ENCODE measurements around the gene KRTAP5-6.

DNA sequence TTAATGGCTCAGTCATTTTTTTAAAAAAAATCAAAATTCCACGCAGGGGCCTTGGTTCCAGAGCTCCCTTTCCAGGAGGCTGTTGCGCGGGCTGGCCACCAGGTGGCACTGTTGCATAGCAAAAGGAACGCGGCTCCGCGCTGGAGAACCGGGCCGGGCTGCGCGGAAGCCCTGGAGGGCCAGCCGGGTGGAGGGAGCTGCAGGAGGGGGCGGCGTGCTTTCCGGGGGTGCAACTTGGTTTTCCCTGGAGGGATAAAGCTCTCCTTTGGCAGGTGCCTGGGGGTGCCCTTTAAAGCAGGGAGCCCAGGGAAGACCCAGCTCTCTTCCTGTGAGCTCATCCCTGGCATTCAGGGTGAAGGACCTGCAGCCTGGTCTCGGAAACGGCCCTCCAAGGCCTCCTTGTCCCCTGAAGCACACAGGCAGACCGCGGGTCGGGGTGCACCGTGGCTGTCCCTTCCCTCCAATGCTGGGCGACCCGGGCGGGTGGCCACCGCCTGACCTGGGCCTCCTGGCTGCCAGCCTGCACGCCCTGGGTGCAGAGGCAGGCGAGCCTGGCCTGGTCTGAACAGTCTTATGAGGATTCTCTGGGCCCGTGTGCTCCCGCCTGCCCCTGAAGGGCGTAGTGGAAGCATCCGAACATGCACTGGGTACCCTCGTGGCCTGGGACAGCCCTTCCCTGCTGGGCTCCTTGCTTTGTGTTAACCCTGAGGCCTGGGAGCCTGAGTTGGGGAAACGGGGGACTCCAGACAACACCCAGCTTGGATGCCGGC lies 44.0 kb upstream of the KRTAP5-6 start:
- TF ChIP-seq, protein P1, sequence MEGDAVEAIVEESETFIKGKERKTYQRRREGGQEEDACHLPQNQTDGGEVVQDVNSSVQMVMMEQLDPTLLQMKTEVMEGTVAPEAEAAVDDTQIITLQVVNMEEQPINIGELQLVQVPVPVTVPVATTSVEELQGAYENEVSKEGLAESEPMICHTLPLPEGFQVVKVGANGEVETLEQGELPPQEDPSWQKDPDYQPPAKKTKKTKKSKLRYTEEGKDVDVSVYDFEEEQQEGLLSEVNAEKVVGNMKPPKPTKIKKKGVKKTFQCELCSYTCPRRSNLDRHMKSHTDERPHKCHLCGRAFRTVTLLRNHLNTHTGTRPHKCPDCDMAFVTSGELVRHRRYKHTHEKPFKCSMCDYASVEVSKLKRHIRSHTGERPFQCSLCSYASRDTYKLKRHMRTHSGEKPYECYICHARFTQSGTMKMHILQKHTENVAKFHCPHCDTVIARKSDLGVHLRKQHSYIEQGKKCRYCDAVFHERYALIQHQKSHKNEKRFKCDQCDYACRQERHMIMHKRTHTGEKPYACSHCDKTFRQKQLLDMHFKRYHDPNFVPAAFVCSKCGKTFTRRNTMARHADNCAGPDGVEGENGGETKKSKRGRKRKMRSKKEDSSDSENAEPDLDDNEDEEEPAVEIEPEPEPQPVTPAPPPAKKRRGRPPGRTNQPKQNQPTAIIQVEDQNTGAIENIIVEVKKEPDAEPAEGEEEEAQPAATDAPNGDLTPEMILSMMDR (IDR thresholded peaks at IDR 0.05): peak; percentile 95 to 99 (median 98)
- no peak for TF ChIP-seq POLR2AphosphoS5 (IDR thresholded peaks at IDR 0.05)
